Suprapubic skin (tissue), 4 donors: ENCODE measurements around the gene METTL5. TPM values are rescaled to one million over a fixed set of nuclear protein-coding genes. Genes with fewer than 3 reads are reported as not detected.
A peak's percentile ranks its signal among the peaks of the same experiment; 100 is the strongest.

Experiments used
- DNase-seq, 2 donors: peaks; one replicate each; pipeline ENCODE4 v3.0.0-alpha.2; 2019; ENCODE audit warnings: low spot score in 2 of 2
- H3K27ac ChIP-seq: fragments of 200-600 bp; sonication (generic); one replicate; pipeline ENCODE4 v1.5.1; 2019
- H3K27me3 ChIP-seq: fragments of 200-600 bp; sonication (generic); one replicate; pipeline ENCODE4 v1.5.1; 2019
- H3K36me3 ChIP-seq: fragments of 200-600 bp; sonication (generic); one replicate; pipeline ENCODE4 v1.5.1; 2019
- H3K4me1 ChIP-seq: fragments of 200-600 bp; sonication (generic); one replicate; pipeline ENCODE4 v1.5.1; 2019
- H3K4me3 ChIP-seq: fragments of 200-600 bp; sonication (generic); one replicate; pipeline ENCODE4 v1.5.1; 2019; ENCODE audit warnings: mild to moderate bottlenecking
- H3K9me3 ChIP-seq: fragments of 200-600 bp; sonication (generic); one replicate; pipeline ENCODE4 v1.5.1; 2019
- EP300 ChIP-seq: sonication (generic); formaldehyde crosslinking; IDR thresholded peaks from one replicate; pipeline ENCODE4 v1.6.1; 2017; ENCODE audit warnings: antibody characterized with exemption
- POLR2A ChIP-seq, 2 donors: fragments of 450-650 bp; IDR thresholded peaks; one replicate each; pipeline ENCODE4 v1.6.1; 2017; ENCODE audit warnings: antibody characterized with exemption in 2 of 2, mild to moderate bottlenecking in 2 of 2, moderate library complexity in 2 of 2
- POLR2AphosphoS5 ChIP-seq, 3 donors: sonication (generic); formaldehyde crosslinking; IDR thresholded peaks; one replicate each; pipeline ENCODE4 v1.6.1; 2017; ENCODE audit warnings: antibody characterized with exemption in 3 of 3
- WGBS: methylation state at CpG from one replicate; pipeline ENCODE4 v1.1.5; 2018; 5-methylcytosine and 5-hydroxymethylcytosine counted together
- total RNA-seq, 4 donors: library from RNA; depleted of rRNA; stranded (reverse); fragments of >200 nt; gene quantifications; one replicate each; pipeline ENCODE4 v1.1.0, GENCODE V29; 2016
- TF ChIP-seq, protein P1 (sequence below), 2 donors: fragments of 200-600 bp in 1 of 2; fragments of 450-650 bp in 1 of 2; sonication (generic) in 1 of 2; IDR thresholded peaks; one replicate each; pipeline ENCODE4 v1.5.1; 2016 to 2019; ENCODE audit warnings: antibody characterized with exemption in 2 of 2, mild to moderate bottlenecking in 1 of 2, moderate library complexity in 1 of 2

Gene METTL5
- total RNA-seq, 4 donors from 2014 or later: 34.8 to 43.9 (median 41.2) TPM

DNA sequence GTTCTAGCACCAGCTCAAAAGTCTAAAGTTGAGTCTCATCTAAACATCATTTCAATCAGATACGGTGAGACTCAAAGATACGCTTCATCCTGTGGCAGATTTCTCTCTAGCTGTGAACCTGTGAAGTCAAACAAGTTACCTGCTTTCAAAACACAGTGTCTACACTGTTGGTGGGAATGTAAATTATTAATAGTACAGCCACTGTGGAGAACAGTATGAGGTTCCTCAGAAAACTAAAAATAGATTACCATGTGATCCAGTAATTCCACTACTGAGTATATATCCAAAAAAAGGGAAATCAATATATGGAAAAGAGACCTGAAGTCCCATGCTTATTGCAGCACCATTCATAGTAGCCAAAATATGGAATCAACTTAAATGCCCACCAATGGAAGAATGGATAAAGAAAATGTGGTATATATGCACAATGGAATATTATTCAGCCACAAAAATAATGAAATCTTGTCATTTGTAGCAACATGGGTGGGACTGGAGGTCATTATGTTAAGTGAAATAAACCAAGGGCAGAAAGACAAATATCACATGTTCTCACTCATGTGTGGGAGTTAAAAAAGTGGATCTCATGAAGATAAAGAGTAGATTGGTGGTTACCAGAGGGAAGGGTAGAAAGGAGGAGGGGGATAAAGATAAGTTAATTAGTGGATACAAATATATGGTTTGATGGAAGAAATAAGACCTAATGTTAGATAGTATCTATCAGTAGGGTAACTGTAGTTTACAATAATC lies 14.2 kb upstream of the METTL5 start:
- 91% methylated on average over 2 of the region's 2 CpGs for WGBS
- H3K4me1 ChIP-seq: peaks cover 10% of the 10 kb centered on the region
- TF ChIP-seq EP300: no peak
- no peak for TF ChIP-seq POLR2AphosphoS5 (IDR thresholded peaks at IDR 0.05)
- TF ChIP-seq POLR2A (IDR thresholded peaks at IDR 0.05): no peak
- TF ChIP-seq, protein P1, sequence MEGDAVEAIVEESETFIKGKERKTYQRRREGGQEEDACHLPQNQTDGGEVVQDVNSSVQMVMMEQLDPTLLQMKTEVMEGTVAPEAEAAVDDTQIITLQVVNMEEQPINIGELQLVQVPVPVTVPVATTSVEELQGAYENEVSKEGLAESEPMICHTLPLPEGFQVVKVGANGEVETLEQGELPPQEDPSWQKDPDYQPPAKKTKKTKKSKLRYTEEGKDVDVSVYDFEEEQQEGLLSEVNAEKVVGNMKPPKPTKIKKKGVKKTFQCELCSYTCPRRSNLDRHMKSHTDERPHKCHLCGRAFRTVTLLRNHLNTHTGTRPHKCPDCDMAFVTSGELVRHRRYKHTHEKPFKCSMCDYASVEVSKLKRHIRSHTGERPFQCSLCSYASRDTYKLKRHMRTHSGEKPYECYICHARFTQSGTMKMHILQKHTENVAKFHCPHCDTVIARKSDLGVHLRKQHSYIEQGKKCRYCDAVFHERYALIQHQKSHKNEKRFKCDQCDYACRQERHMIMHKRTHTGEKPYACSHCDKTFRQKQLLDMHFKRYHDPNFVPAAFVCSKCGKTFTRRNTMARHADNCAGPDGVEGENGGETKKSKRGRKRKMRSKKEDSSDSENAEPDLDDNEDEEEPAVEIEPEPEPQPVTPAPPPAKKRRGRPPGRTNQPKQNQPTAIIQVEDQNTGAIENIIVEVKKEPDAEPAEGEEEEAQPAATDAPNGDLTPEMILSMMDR (IDR thresholded peaks at IDR 0.05): no peak

GRCh38 chr2:169834401-169834800 lies 9.7 kb upstream of the METTL5 start:
- H3K27ac ChIP-seq: no peak overlapping the region
- no peaks in the 10 kb centered on the region for H3K27me3 ChIP-seq
- no peaks in the 10 kb centered on the region for H3K9me3 ChIP-seq
- H3K4me3 ChIP-seq: no peak overlapping the region
- no peaks in the 10 kb centered on the region for H3K36me3 ChIP-seq
- H3K4me1 ChIP-seq: peaks cover 30% of the 10 kb centered on the region
- DNase-seq: no peak
- 76% methylated on average over 1 of the region's 1 CpG for WGBS
- no peak for TF ChIP-seq POLR2A (IDR thresholded peaks at IDR 0.05)
- no peak for TF ChIP-seq EP300
- TF ChIP-seq, protein P1 (IDR thresholded peaks at IDR 0.05): no peak
- no peak for TF ChIP-seq POLR2AphosphoS5 (IDR thresholded peaks at IDR 0.05)

More for the DNA sequence above, 14.2 kb upstream of the METTL5 start:
- Histone ChIP-seq H3K27me3 (no peaks in the 10 kb centered on the region), H3K36me3 (no peaks in the 10 kb centered on the region), H3K27ac (no peak overlapping the region), H3K4me3 (no peak overlapping the region), H3K9me3 (no peaks in the 10 kb centered on the region)
- DNase-seq: no peak

- peaks cover 54% of the 10 kb centered on the region for H3K4me1 ChIP-seq
- peak overlapping the region; percentile 94 for H3K27ac ChIP-seq
- H3K4me3 ChIP-seq: peak overlapping the region; percentile 95
- no peaks in the 10 kb centered on the region for H3K9me3 ChIP-seq
- no peaks in the 10 kb centered on the region for H3K36me3 ChIP-seq
- H3K27me3 ChIP-seq: no peaks in the 10 kb centered on the region
- peak in 1 of 2 donors; percentile 65 for DNase-seq
- WGBS: 1% methylated on average over 13 of the region's 13 CpGs
- TF ChIP-seq EP300 (no peak), POLR2AphosphoS5 (IDR thresholded peaks at IDR 0.05) (no peak), POLR2A (IDR thresholded peaks at IDR 0.05) (no peak)
- TF ChIP-seq, protein P1 (IDR thresholded peaks at IDR 0.05): no peak
Observed at GRCh38 chr2:169828141-169828811, 3.6 kb upstream of the METTL5 start.

GRCh38 chr2:169827272-169828140 lies 2.8 kb upstream of the METTL5 start, which contains the start of gene UBR3:
Gene UBR3, plus strand, starts transcription at chr2:169827454. Its CDS starts 54 bp downstream, at chr2:169827508.
- peak; percentile 94 to 96 for DNase-seq
- H3K27me3 ChIP-seq: no peaks in the 10 kb centered on the region
- no peaks in the 10 kb centered on the region for H3K9me3 ChIP-seq
- H3K4me1 ChIP-seq: peaks cover 61% of the 10 kb centered on the region
- 0% methylated on average over 21 of the region's 104 CpGs for WGBS
- peak within 1 kb of the TSS; percentile 95 for H3K4me3 ChIP-seq
- no peaks in the 10 kb centered on the region for H3K36me3 ChIP-seq
- TF ChIP-seq EP300 (no peak), POLR2AphosphoS5 (IDR thresholded peaks at IDR 0.05) (peak in 1 of 3 donors; percentile 36), POLR2A (IDR thresholded peaks at IDR 0.05) (peak; percentile 80 to 82)
- TF ChIP-seq, protein P1 (IDR thresholded peaks at IDR 0.05): no peak
- peak within 1 kb of the TSS; percentile 94 for H3K27ac ChIP-seq
